ENCODE data around the gene MKX. TPM values are rescaled to one million over a fixed set of nuclear protein-coding genes. Genes with fewer than 3 reads are reported as not detected.
A peak's percentile ranks its signal among the peaks of the same experiment; 100 is the strongest.

The MKX gene
- polyA plus RNA-seq, 3 donors: 0.05 to 0.28 (median 0.09) TPM

DNA sequence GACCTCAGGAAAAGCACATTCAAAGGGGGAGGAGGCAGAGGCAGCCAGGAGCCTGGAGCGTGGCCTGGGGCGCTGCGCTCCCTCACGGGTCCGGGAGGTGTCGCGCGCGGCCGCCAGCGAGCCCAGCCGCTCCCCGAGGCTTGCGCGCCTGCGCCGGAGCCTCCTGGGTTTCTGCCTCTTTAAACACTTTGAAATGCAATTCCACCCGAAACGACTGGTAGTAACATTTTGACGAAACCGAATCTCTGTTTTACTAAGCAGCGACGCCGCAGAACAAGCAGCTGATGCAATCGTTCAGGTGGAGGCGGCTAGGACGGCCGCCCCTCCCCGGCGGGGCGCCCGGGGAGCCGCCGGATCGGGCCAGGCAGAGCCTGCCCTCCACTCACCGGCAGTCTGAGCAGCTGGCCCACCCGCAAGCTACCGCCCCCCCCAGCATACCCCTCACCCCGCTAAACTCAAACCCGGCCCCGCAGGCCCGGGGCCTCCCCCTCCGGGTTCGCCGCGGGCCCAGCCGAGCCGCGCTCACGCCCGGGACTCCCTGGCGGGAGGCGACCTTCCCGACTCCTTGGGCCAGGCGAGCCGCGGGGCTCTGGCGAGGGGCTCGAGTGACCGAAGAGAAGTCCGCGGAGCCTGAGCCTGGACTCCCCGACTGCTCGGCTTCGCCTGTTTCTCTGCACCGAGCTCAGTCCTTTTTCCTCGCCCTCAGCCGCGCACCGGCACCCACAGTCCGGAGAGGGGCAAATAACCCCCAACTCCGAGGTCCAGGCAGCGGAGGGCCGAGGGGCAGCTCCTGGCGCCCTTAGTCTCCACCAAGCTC lies 3.2 kb downstream of the MKX start:
- peak; percentile 74 for DNase-seq

DNA sequence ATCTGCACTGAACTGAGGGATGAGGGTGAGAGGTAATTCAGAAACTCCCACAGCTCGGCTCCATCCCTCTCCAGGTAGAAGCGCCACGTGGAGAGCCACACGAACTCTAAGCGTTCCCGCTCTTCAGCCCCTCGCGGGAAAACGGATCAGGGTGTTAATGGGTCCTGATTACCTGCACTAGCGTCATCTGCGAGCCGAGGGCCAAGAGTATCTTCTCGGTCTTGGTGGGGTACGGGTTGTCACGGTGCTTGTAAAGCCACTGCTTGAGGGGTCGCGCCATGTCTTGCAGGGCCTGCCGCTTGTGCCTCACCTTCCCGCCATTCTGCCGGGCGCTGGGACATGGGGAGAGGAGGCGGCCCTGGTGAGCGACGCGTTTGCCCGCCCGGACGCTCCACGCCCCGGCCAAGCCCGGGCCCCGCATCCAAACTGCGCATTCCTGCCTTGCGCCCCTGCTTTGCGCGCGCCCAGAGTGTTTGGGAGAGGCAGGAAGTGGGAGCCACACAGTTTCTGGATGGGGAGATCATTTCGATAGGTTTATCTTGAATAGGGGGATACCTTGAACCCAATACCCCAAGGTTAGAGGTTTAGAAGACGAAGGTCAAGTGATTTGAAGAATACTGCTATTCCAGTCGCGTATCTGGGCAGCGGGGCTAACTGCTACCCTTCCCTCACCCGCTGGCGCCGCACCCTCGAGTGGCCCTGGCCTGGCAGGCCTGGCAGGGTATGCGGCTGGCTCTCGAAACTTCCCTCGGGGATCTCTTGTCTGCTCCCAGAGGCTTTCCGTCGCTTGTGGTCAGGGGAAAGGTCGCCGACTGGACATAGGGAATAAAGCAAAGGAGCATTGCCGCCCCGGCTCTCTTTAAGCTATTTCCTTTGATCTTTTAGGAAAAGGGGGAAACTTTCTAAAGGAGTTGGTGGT lies 4.2 kb downstream of the MKX start:
- DNase-seq: no peak

DNA sequence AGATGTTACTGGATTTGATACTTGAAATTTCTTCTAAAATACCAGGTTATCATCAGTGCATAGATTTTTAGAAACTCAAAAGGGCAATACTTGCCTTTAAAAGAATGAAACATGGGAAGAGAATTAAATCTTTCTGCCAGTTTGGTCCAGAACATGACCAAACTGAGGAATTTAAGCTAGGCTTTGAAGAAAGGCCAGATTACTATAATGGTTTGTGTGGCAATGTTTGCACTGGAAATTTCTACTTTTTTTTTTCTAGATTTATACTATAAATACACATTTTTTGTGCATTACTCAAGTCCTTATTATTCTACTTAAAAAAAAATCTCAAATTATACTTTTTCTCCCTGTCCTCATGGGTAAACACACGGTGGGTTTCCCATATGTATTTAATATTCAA lies 9.2 kb downstream of the MKX start:
- DNase-seq: no peak

DNA sequence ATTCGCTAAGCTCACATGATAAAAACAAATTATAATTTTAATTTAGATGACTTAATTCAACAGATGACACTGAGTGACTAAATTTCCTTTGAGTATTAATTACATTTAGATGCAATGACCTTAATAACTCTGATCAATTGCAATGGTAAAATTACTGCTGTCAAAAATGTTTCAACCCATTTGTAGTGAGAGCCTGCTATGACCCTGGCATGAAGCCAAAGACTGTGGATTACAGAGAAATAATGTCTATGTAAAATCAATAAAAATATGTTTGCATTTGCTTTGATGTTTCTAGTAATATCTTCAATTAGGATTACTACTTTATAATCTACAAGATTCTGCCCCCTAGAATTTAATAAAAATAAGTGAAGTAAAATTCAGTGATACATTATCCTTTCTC lies 15.6 kb downstream of the MKX start:
- DNase-seq: no peak

DNA sequence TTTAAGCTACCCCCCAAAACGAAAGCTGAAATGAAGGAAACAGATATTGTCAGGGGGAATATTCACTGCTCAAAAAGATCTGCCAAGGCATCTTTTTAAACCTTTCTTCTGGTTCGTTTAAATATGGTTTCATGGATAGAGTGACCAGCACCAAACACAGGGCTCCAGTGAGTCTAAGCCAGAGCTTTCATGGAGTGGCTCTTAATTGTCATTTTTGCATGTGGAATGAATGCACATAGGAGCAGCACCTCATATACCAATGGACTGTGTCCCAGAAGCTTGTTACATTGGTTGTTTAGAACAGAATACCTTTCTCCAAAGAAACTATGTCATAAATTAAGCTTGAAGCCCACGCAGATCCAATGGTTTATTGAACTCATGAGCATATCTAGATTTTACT lies 17.3 kb downstream of the MKX start:
- no peak for DNase-seq

DNA sequence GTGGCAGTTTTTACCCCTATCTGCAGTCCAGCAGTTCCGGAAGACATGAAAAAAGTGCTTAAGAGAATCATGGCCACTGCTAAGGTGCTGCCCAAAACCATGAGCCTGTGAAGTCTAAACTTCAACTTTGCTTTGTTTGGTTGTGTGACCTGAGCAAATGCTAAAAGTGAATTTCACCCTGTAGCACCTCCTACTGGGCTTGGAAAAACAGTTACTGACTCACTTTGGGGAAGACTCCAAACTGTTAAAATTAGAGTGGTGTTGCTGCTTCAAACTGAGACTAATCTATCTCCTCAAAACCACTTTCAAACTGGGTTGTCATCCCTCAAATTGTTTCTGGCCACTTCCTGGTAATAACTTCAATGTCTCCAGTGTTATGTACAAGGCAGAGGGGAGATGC lies 21.3 kb downstream of the MKX start:
- DNase-seq: no peak

DNA sequence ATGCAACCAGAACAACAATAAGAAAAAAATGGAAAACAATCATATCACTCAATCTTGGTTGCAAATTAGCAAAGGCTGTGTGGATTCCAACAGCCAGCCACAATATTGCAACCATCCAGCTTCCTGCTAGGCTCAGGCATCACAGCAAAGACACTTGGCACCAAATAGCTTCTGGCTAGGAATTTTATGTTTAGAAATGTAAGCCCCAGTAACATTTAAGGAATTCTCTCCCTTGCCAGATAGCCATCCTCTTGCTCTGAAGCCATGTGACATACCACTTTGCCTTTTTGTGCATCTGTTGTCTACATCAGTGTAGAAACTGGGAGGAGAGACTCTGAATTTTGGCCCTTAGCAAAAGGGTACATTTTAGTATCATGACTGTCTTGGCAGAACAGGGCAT lies 22.2 kb downstream of the MKX start:
- no peak for DNase-seq

GRCh38 chr10:27720529-27720928 lies 25.1 kb downstream of the MKX start:
- no peak for DNase-seq

DNA sequence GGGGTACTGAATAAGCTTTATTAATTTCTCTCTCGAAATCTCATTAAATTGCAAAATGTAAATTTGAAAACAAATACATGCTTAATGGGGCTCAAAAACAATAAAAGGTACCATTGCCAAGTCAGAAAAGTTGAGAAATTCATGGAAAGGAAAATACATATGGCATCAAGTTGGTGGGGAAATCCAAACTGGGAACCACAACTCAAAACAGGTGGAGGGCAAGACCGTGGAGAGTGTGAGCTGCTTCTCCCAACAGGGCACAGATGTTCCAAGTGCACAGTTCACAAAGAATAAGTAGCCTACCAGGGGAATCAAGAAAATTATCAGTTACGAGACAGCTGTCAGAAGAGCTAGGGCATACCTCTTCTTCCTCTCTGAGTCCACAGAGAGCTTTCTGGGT lies 26.6 kb downstream of the MKX start:
- no peak for DNase-seq

- DNase-seq: no peak
Measured at GRCh38 chr10:27717861-27718260, 27.8 kb downstream of the MKX start.

DNA sequence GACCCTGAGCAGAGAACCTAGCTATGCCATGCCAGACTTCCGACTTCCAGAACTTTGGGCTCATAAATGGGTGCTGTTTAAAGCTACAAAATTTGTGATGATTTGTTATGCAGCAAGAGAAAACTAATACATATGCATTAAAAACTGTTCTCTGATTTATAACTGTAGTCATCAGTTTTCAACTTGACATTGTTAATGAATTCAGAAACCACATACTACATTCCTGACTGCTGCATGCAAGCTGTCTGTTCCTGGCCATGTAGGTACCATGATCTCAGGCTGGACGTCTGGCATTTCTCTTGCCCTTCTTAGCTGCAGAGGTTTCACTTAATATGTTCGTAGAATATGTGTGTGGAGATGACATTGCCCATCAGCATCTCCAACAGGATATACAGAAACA lies 28.4 kb downstream of the MKX start:
- DNase-seq: no peak

- no peak for DNase-seq
Measured at GRCh38 chr10:27716521-27716920, 29.1 kb downstream of the MKX start.

DNA sequence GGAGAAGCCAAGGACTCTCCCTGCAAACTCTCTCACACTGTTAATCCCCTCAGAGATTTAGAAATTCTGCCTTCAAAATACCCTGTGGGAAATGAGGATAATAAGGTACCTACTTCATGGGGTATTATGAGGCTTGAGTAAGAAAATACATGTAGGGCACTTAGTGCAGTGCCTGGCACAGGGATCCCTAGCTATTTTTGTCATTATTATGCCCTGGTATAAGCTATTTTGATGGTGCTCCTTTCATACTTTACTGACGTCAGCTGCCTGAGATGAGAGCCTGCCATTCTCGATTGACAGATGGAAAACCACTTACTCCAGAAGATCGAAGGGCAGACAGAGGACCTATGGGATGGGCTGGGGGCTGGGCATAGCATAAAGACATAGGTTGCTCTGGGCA lies 30.1 kb downstream of the MKX start:
- DNase-seq: no peak

DNA sequence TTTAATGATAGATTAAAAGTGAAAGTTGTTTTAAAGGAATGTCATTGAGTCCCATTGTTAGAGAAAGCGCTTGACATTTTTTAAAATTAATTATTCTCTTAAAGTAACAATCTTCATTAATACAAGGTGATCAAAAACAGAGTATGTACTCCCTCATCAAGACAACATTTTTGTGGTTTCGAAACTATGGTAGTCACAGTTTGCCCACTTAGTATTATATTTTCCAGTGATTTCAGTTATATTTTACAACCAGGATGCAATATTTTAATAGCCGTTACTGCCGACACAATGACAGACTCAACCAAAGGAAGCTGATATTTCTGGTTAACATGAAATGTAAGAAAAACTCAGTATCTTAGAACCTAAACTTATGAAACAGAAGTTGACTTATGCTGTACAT lies 31.3 kb downstream of the MKX start:
- DNase-seq: no peak

GRCh38 chr10:27713941-27714340 lies 31.7 kb downstream of the MKX start:
- DNase-seq: peak; percentile 54

DNA sequence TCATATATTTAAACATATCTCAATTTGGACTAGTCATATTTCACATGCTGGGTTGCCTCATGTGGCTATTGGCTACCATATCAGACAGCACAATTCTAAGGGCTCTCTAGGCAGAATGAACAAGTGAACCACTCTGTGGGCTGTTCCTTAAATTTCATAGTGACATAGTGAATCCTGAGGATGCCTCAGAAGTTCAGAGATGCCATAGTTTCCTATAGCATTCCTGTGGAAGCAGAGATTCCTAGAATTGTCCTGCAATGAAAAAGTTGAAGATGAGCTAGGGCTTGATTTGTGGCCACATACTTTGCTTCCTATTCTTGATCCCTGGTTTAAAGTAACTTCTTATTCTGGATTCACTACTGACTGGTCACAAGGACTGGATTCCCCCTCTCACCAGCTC lies 35.6 kb downstream of the MKX start:
- no peak for DNase-seq

GRCh38 chr10:27709304-27709703 lies 36.3 kb downstream of the MKX start:
- no peak for DNase-seq

- DNase-seq: no peak
Measured at GRCh38 chr10:27701938-27702537, 43.6 kb downstream of the MKX start.

GRCh38 chr10:27699776-27700175 lies 45.8 kb downstream of the MKX start:
- no peak for DNase-seq

- DNase-seq: no peak
Measured at GRCh38 chr10:27698961-27699360, 46.7 kb downstream of the MKX start.

DNA sequence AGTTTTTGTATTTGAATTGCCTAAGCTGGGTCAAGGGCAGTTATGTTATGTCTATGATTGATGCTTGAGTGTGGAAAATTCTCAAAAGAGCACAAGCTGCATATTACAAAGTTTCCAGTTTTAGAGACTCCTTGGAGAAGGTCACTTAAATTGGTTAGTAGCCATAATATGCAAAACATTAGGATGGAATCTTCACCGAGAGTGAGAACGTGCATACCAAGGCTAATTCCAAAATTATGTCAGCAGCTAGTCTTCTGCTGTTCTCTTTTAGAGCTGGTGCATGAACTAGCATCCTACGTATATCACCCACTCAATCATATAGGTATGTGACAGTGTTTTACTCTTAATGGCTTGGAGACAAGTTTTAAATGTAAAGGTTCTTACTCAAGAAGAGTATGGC lies 49.2 kb downstream of the MKX start:
- no peak for DNase-seq

DNA sequence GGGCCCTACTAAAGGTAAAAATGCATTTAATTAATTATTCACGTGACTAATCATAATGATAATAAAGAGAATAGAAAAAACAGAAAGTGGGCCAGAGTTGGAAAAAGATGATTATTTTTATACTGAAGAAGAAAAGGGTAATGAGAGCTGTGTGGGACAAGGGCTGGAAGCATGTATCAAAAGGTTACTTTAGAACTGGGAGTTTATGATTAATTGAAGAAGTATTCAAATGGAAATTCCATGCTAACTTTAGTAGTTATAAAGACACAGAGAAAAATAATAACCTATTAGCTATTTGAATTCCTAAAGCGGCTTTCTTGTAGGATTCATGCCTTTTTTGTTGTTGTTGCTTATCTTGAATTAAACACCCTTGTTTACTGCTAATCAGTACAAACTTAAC lies 49.9 kb downstream of the MKX start:
- no peak for DNase-seq

DNA sequence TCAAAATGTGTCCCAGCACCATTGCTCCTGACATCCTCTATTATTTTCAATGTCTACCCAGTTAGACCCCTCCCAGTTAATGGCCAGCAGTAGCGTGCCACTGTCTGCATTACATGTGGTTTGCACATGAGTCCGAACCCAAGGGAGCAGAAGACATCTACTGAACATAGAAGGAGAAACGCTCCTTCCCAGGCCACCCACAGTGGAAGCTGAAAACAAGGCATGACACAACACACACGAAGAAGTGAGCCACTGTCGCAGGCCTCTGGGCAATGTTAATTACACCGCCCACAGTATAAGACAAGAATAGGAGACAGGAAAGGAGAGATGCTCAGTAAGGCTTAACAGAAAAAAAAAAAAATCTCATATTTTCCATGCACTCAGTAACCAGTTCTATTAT lies 50.5 kb downstream of the MKX start:
- no peak for DNase-seq

Measured in renal pelvis (tissue), 4 donors.